Peyer's patch (tissue), 4 donors: Measurements from ENCODE around the gene KCNJ5. TPM values are rescaled to one million over a fixed set of nuclear protein-coding genes. Genes with fewer than 3 reads are reported as not detected.

Source experiments
- DNase-seq, 3 donors: peaks; one replicate each; pipeline ENCODE4 v3.0.0-alpha.2; 2017 to 2019
- H3K27ac ChIP-seq, 4 donors: fragments of 200-600 bp; sonication (generic); one replicate each; pipeline ENCODE4 v1.5.1; 2016 to 2019
- H3K27me3 ChIP-seq, 2 donors: fragments of 200-600 bp; sonication (generic); one replicate each; pipeline ENCODE4 v1.5.1; 2019
- H3K36me3 ChIP-seq, 3 donors: fragments of 200-600 bp; sonication (generic); one replicate each; pipeline ENCODE4 v1.5.1; 2016 to 2019
- H3K4me1 ChIP-seq, 4 donors: fragments of 200-600 bp; sonication (generic); one replicate each; pipeline ENCODE4 v1.5.1; 2016 to 2019
- H3K4me3 ChIP-seq, 4 donors: fragments of 200-600 bp; sonication (generic); 1 replicate in 3 of 4; 2 replicates in 1 of 4; pipeline ENCODE4 v1.5.1; 2016 to 2019; ENCODE audit warnings: mild to moderate bottlenecking in 1 of 4
- H3K9me3 ChIP-seq, 4 donors: fragments of 200-600 bp; sonication (generic); one replicate each; pipeline ENCODE4 v1.5.1; 2016 to 2019; ENCODE audit warnings: mild to moderate bottlenecking in 1 of 4
- POLR2A ChIP-seq, 2 donors: fragments of 450-650 bp; IDR thresholded peaks; one replicate each; pipeline ENCODE4 v1.5.1; 2017; ENCODE audit warnings: antibody characterized with exemption in 2 of 2, mild to moderate bottlenecking in 2 of 2, moderate library complexity in 2 of 2
- total RNA-seq, 4 donors: library from RNA; depleted of rRNA; stranded (reverse); fragments of >200 nt; gene quantifications; one replicate each; pipeline ENCODE4 v1.1.0, GENCODE V29; 2016
- TF ChIP-seq, protein P1 (sequence below), 6 experiments: fragments of 450-650 bp in 4 of 6; fragments of 200-600 bp in 2 of 6; sonication (generic) in 1 of 6; IDR thresholded peaks; one replicate each; pipeline ENCODE4 v1.5.1; 2017 to 2019; ENCODE audit warnings: antibody characterized with exemption in 6 of 6, mild to moderate bottlenecking in 3 of 6, moderate library complexity in 1 of 6

The KCNJ5 gene
- total RNA-seq, 4 donors from 2014 or later, result 1.6 TPM; not detected in 3

DNA sequence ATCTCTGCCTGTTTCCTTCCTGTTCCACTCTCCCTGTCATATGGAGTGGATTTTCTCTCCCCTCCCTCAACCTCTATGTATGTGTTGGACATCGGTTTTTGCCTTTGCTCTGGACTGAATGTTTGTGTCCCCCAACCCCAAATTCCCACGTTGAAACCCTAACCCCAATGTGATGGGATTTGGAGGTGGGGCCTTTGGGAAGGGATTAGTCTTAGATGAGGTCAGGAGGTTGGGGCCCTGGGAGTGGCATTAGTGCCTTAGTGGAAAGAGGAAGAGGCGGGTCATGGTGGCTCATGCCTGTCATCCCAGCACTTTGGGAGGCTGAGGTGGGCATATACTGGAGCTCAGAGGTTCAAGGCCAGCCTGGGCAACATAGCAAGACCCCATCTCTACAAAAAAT, 39.9 kb downstream of the KCNJ5 start:
- no peak overlapping the region for H3K27ac ChIP-seq
- no peak for TF ChIP-seq POLR2A (IDR thresholded peaks at IDR 0.05)
- TF ChIP-seq, protein P1, sequence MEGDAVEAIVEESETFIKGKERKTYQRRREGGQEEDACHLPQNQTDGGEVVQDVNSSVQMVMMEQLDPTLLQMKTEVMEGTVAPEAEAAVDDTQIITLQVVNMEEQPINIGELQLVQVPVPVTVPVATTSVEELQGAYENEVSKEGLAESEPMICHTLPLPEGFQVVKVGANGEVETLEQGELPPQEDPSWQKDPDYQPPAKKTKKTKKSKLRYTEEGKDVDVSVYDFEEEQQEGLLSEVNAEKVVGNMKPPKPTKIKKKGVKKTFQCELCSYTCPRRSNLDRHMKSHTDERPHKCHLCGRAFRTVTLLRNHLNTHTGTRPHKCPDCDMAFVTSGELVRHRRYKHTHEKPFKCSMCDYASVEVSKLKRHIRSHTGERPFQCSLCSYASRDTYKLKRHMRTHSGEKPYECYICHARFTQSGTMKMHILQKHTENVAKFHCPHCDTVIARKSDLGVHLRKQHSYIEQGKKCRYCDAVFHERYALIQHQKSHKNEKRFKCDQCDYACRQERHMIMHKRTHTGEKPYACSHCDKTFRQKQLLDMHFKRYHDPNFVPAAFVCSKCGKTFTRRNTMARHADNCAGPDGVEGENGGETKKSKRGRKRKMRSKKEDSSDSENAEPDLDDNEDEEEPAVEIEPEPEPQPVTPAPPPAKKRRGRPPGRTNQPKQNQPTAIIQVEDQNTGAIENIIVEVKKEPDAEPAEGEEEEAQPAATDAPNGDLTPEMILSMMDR (IDR thresholded peaks at IDR 0.05), result no peak
- H3K4me3 ChIP-seq, result no peak overlapping the region
- H3K36me3 ChIP-seq, result no peaks in the 10 kb centered on the region
- H3K27me3 ChIP-seq, result no peaks in the 10 kb centered on the region
- H3K9me3 ChIP-seq, result no peaks in the 10 kb centered on the region
- no peak for DNase-seq
- H3K4me1 ChIP-seq, result no peaks in the 10 kb centered on the region

DNA sequence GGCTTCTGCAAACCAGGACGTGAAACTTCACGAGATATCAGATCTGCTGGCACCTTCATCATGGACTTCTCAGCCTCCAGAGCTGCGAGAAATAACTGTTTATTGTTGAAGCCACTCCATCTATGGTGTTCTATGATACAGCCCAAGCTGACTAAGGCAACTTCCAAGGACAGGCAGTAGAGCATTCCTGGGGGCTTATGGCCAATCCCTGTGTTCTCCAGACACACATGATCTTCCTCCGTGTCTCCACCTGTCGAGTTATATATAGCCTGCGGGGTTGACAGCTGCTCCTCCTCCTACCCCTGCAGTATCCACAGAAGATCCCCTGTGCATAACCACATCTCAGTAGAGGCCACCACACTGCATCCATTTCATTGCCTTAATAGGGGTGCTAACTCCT, 40.5 kb downstream of the KCNJ5 start:
- H3K4me1 ChIP-seq, result no peaks in the 10 kb centered on the region
- no peak overlapping the region for H3K27ac ChIP-seq
- TF ChIP-seq, protein P1 (IDR thresholded peaks at IDR 0.05), result no peak
- no peak for TF ChIP-seq POLR2A (IDR thresholded peaks at IDR 0.05)
- H3K4me3 ChIP-seq, result no peak overlapping the region
- DNase-seq, result no peak
- H3K36me3 ChIP-seq, result no peaks in the 10 kb centered on the region
- no peaks in the 10 kb centered on the region for H3K9me3 ChIP-seq
- H3K27me3 ChIP-seq, result no peaks in the 10 kb centered on the region

DNA sequence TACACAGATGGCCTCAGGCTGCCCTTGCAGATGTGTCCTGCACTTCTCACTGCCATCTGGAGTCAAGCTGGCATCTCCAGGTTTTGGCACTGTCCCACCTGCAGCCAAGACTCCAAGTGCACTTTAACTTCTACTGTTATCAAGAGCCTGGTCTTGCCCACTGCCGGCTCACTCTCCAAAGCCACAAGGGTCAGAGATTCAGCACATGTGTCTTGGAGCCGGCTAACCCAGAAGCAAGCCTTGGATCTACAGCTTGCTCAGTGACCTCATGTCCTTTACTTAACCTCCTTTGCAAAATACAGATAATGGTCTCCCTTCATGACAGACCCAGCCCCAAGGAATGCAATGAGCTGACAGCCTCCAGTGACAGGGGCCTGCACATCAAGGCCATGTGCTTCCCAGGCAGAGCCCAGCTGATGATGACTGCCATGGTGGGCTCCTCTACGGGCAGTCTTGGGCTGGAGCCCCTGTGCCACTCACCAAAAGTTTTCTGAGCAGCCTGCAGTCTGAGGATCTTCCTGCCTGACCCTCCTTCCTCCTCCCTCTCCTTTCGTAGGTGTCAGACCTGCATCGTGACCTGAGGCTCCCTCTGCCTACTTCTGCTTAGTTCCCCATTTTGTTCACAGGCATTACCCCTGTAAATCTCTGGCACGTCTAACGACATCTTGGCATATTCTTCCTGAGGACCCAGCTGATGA, 42.5 kb downstream of the KCNJ5 start:
- TF ChIP-seq POLR2A (IDR thresholded peaks at IDR 0.05), result no peak
- TF ChIP-seq, protein P1 (IDR thresholded peaks at IDR 0.05), result no peak
- DNase-seq, result no peak
- H3K27ac ChIP-seq, result no peak overlapping the region
- no peaks in the 10 kb centered on the region for H3K4me1 ChIP-seq
- H3K4me3 ChIP-seq, result no peak overlapping the region
- H3K36me3 ChIP-seq, result no peaks in the 10 kb centered on the region
- H3K9me3 ChIP-seq, result no peaks in the 10 kb centered on the region
- no peaks in the 10 kb centered on the region for H3K27me3 ChIP-seq

DNA sequence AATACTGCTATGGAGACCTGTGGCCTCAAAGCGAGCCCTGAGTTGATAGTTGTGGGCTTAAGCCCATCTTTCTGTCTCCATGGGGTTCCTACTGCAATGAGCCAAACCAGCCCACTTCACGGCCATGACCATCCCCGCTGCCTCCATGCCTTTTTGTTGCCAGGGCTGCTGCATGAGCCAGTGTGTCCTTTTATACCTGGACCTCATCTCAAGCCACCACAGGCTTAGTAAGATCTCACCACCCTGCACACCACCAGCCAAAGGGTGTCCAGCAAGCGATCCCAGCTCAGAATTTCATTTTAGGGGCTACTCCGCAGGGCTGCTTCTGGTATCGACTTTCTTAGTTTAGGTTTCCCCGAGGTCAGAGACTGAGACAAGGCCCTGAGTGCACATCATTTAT, 43.2 kb downstream of the KCNJ5 start:
- no peak overlapping the region for H3K27ac ChIP-seq
- H3K36me3 ChIP-seq, result no peaks in the 10 kb centered on the region
- no peaks in the 10 kb centered on the region for H3K9me3 ChIP-seq
- no peak overlapping the region for H3K4me3 ChIP-seq
- no peak for DNase-seq
- H3K27me3 ChIP-seq, result no peaks in the 10 kb centered on the region
- TF ChIP-seq, protein P1 (IDR thresholded peaks at IDR 0.05), result no peak
- TF ChIP-seq POLR2A (IDR thresholded peaks at IDR 0.05), result no peak
- no peaks in the 10 kb centered on the region for H3K4me1 ChIP-seq

DNA sequence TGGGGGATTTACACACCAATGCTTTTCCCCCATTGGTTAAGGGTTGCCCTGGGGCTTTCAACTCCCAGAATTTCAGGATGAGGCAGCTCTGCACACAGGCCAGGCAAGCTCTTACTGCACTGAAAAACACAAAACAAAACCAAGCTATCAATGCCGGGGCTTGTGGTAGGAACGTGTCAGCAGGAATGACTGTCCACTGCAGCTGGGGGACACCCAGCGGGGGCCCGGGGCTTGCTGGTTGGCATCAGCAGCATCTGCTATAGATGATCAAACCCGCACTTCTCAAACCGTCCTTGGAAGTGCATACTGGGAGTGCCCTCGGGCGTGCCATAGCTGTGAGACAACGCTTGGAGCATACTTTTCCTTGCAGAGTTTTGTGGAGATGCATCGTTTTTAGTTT, 43.8 kb downstream of the KCNJ5 start:
- no peak for TF ChIP-seq POLR2A (IDR thresholded peaks at IDR 0.05)
- TF ChIP-seq, protein P1 (IDR thresholded peaks at IDR 0.05), result no peak
- H3K36me3 ChIP-seq, result no peaks in the 10 kb centered on the region
- no peak for DNase-seq

More for the DNA sequence above, 43.8 kb downstream of the KCNJ5 start:
- Histone ChIP-seq H3K4me3 (no peak overlapping the region), H3K9me3 (no peaks in the 10 kb centered on the region), H3K4me1 (no peaks in the 10 kb centered on the region), H3K27ac (no peak overlapping the region), H3K27me3 (no peaks in the 10 kb centered on the region)
